HL-60 (cell line): ENCODE measurements around the gene LRRC61.

ENCODE experiments used
- DNase-seq, 2 experiments: peaks; one replicate each; pipeline ENCODE4 v3.0.0-alpha.2; 2010 to 2020; ENCODE audit warnings: low read depth in 1 of 2, low spot score in 1 of 2
- H3K27ac ChIP-seq: fragments of 250-450 bp; sonication (Bioruptor Pico); replicated peaks from 2 replicates; pipeline ENCODE4 v1.5.1; 2020; ENCODE audit warnings: mild to moderate bottlenecking, moderate library complexity
- H3K27me3 ChIP-seq: fragments of 250-450 bp; sonication (Bioruptor Pico); 2 replicates; pipeline ENCODE4 v1.5.1; 2021; ENCODE audit warnings: mild to moderate bottlenecking, moderate library complexity; ENCODE audit not compliant: insufficient read depth, poor library complexity, severe bottlenecking
- H3K4me3 ChIP-seq: replicated peaks from 2 replicates; pipeline ENCODE4 v1.5.1; 2011; ENCODE audit warnings: mild to moderate bottlenecking, control low read depth, low read length; ENCODE audit not compliant: insufficient read depth
- CTCF ChIP-seq: IDR thresholded peaks from one replicate; pipeline ENCODE4 v1.5.1; 2011; ENCODE audit warnings: low read length, control low read depth, inconsistent platforms; ENCODE audit not compliant: insufficient read depth
- GABPA ChIP-seq: IDR thresholded peaks from 2 replicates; pipeline ENCODE4 v1.6.1; 2012; ENCODE audit warnings: low read depth
- POLR2AphosphoS5 ChIP-seq: IDR thresholded peaks from 2 replicates; pipeline ENCODE4 v1.6.1; 2012; ENCODE audit warnings: low read depth
- REST ChIP-seq: IDR thresholded peaks from 2 replicates; pipeline ENCODE4 v1.6.1; 2012; ENCODE audit warnings: low read depth; ENCODE audit not compliant: insufficient replicate concordance
- SPI1 ChIP-seq: IDR thresholded peaks from 2 replicates; pipeline ENCODE4 v1.6.1; 2012; ENCODE audit warnings: low read depth, mild to moderate bottlenecking, borderline replicate concordance

Gene LRRC61

GRCh38 chr7:150343225-150343624 is 20.1 kb downstream of the LRRC61 start:
- Histone ChIP-seq H3K4me3 (no peak overlapping the region), H3K27ac (no peak overlapping the region), H3K27me3 (peaks cover 7% of the 10 kb centered on the region)
- no peak for DNase-seq
- TF ChIP-seq POLR2AphosphoS5 (no peak), CTCF (no peak), REST (no peak), SPI1 (no peak), GABPA (no peak)

DNA sequence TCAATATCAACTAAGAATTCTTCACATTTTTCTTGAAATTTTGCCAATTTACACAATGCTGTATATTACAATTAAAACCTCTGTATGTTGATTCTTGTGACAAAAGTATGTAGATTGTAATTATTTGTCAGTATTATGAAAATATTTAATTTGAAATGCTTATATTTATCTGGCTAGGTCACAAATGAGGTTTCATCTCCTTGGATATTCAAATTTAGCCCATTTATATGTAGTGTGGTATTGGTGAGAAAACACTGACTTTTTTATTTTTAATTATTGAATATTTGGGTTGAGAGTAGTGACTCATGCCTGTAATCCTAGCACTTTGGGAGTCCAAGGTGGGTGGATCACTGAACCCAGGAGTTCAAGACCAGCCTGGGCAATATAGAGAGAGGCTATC is 21.1 kb downstream of the LRRC61 start:
- no peak for DNase-seq
- TF ChIP-seq GABPA (no peak), REST (no peak), CTCF (no peak), POLR2AphosphoS5 (no peak), SPI1 (no peak)

DNA sequence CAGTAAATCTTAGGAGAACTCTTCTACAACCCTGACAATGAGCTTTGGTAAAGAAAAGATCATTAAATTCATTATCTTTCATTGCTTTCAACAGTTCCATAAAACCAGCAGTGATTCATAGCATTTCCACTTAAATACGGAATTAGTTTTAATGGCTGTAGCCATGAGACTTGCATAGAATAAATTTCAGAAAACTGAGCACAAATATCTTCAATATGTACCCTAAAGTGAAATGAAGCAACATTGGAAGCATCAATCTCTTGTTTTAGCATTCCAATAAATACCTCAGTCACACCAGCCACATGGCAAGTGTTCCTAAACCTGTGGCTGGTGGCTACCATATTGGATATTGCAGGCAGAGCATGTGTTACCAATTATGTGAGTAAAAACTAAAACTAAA is 21.9 kb downstream of the LRRC61 start:
- Histone ChIP-seq H3K27me3 (peaks cover 7% of the 10 kb centered on the region), H3K4me3 (no peak overlapping the region), H3K27ac (no peak overlapping the region)
- TF ChIP-seq GABPA, result no peak
- no peak for TF ChIP-seq REST
- no peak for TF ChIP-seq SPI1
- no peak for TF ChIP-seq CTCF
- DNase-seq, result no peak

More for the DNA sequence above, 21.1 kb downstream of the LRRC61 start:
- Histone ChIP-seq H3K4me3 (no peak overlapping the region), H3K27me3 (peaks cover 7% of the 10 kb centered on the region), H3K27ac (no peak overlapping the region)
